Calu3 (cell line): ENCODE data around the gene MBD2. TPM values are rescaled to one million over a fixed set of nuclear protein-coding genes. Genes with fewer than 3 reads are reported as not detected.

Source experiments
- BruUV-seq: library from RNA; stranded (reverse); fragments of 400-500 nt; replicated peaks from 2 replicates; lab custom pipeline; 2021; lab: Mats Ljungman, UMichigan
- CTCF ChIA-PET: fragments of 300-600 bp; sonication (Branson Sonifier 250); formaldehyde crosslinking; loops from one replicate; lab custom pipeline; 2022; ENCODE audit warnings: antibody characterized with exemption; lab: Charles Lee
- DNase-seq: peaks from one replicate; pipeline ENCODE4 v3.0.0; 2022
- H3K27ac Mint-ChIP-seq: one replicate; pipeline ENCODE4 v1.8.0; 2022; ENCODE audit warnings: mixed read lengths; ENCODE audit not compliant: unreplicated experiment
- H3K27me3 Mint-ChIP-seq: one replicate; pipeline ENCODE4 v1.8.0; 2022; ENCODE audit warnings: mixed read lengths; ENCODE audit not compliant: unreplicated experiment
- H3K36me3 Mint-ChIP-seq: one replicate; pipeline ENCODE4 v1.8.0; 2022; ENCODE audit warnings: mild to moderate bottlenecking, moderate library complexity, mixed read lengths; ENCODE audit not compliant: insufficient read depth, unreplicated experiment
- H3K4me1 Mint-ChIP-seq: one replicate; pipeline ENCODE4 v1.8.0; 2022; ENCODE audit warnings: mild to moderate bottlenecking, low read depth, mixed read lengths; ENCODE audit not compliant: unreplicated experiment
- H3K4me3 Mint-ChIP-seq: one replicate; pipeline ENCODE4 v1.8.0; 2022; ENCODE audit warnings: mild to moderate bottlenecking, low read depth, moderate library complexity, mixed read lengths; ENCODE audit not compliant: unreplicated experiment
- H3K9me3 Mint-ChIP-seq: one replicate; pipeline ENCODE4 v1.8.0; 2022; ENCODE audit warnings: low read depth, mixed read lengths; ENCODE audit not compliant: unreplicated experiment
- intact Hi-C: fragments of 100-400 bp; cut with micrococcal nuclease; formaldehyde crosslinking; loops from one replicate; pipeline ENCODE4 v1.10.0; 2022; ENCODE audit not compliant: unreplicated experiment
- total RNA-seq: library from RNA; stranded (reverse); gene quantifications from 2 replicates; pipeline ENCODE4 v1.2.3, GENCODE V29; 2022
- TF ChIP-seq, protein P1 (sequence below): fragments of 200-600 bp; IDR thresholded peaks from one replicate; pipeline ENCODE4 v1.8.0; 2022; ENCODE audit warnings: antibody characterized with exemption; ENCODE audit not compliant: unreplicated experiment

Gene MBD2
- total RNA-seq, 1 experiment from 2014 or later: 106 TPM

- Mint-ChIP-seq H3K4me1 (no peaks in the 10 kb centered on the region), H3K4me3 (no peak overlapping the region), H3K36me3 (no peaks in the 10 kb centered on the region), H3K27ac (no peak overlapping the region), H3K9me3 (no peaks in the 10 kb centered on the region), H3K27me3 (no peaks in the 10 kb centered on the region)
- TF ChIP-seq, protein P1, sequence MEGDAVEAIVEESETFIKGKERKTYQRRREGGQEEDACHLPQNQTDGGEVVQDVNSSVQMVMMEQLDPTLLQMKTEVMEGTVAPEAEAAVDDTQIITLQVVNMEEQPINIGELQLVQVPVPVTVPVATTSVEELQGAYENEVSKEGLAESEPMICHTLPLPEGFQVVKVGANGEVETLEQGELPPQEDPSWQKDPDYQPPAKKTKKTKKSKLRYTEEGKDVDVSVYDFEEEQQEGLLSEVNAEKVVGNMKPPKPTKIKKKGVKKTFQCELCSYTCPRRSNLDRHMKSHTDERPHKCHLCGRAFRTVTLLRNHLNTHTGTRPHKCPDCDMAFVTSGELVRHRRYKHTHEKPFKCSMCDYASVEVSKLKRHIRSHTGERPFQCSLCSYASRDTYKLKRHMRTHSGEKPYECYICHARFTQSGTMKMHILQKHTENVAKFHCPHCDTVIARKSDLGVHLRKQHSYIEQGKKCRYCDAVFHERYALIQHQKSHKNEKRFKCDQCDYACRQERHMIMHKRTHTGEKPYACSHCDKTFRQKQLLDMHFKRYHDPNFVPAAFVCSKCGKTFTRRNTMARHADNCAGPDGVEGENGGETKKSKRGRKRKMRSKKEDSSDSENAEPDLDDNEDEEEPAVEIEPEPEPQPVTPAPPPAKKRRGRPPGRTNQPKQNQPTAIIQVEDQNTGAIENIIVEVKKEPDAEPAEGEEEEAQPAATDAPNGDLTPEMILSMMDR: no peak
- CTCF ChIA-PET: interaction anchor here (1.4 kb wide), 1 partner anchor 210 kb away, joined by 4 read pairs; no protein-coding TSS in a partner anchor
- BruUV-seq: no TSS peak
- no peak for DNase-seq
- intact Hi-C loops: loop anchor here (2.0 kb wide), 2 partner anchors 209 to 549 kb away; no protein-coding TSS in a partner anchor
Measured at GRCh38 chr18:54117853-54118773, 106.4 kb downstream of the MBD2 start.

- H3K4me3 Mint-ChIP-seq: no peak overlapping the region
- no peak overlapping the region for H3K27ac Mint-ChIP-seq
- CTCF ChIA-PET: no interaction called here
- TF ChIP-seq, protein P1: no peak
- no peak for DNase-seq
- H3K27me3 Mint-ChIP-seq: no peaks in the 10 kb centered on the region
- no peaks in the 10 kb centered on the region for H3K36me3 Mint-ChIP-seq
- no peaks in the 10 kb centered on the region for H3K4me1 Mint-ChIP-seq
- BruUV-seq: no TSS peak
- H3K9me3 Mint-ChIP-seq: peaks cover 4% of the 10 kb centered on the region
- intact Hi-C loops: no loop called here
Measured at GRCh38 chr18:54116541-54117257, 107.8 kb downstream of the MBD2 start.

GRCh38 chr18:54112356-54112755 is 112.1 kb downstream of the MBD2 start:
- intact Hi-C loops: no loop called here
- CTCF ChIA-PET: no interaction called here
- Mint-ChIP-seq H3K27me3 (no peaks in the 10 kb centered on the region), H3K36me3 (no peaks in the 10 kb centered on the region), H3K27ac (no peak overlapping the region), H3K4me1 (no peaks in the 10 kb centered on the region), H3K9me3 (peaks cover 7% of the 10 kb centered on the region), H3K4me3 (no peak overlapping the region)
- BruUV-seq: no TSS peak
- TF ChIP-seq, protein P1: no peak
- no peak for DNase-seq

DNA sequence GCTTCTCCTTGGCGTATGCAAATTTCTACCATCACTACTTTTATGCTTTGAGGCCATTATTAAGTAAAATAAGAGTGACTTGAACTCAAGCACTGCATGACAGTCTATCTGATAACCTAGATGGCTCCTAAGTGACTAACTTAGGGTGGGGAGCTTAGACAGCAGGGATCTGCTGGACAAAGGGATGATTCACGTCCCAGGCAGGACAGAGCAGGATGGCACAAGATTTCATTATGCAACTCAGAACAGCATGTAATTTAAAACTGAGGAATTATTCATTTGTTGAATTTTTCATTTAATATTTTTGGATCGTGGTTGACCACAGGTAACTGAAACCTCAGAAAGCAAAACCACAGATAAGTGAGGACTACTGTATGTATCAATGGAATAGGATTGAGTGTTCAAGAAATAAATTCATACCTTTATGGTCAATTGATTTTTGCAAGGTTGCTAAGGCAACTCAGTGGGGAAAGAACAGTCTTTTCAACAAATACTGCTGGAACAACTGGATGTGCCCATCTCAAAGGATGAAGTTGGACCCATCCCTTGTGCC is 115.3 kb downstream of the MBD2 start:
- Mint-ChIP-seq H3K27me3 (no peaks in the 10 kb centered on the region), H3K27ac (no peak overlapping the region), H3K9me3 (peaks cover 7% of the 10 kb centered on the region), H3K4me3 (no peak overlapping the region), H3K36me3 (no peaks in the 10 kb centered on the region), H3K4me1 (no peaks in the 10 kb centered on the region)
- intact Hi-C loops: no loop called here
- DNase-seq: no peak
- TF ChIP-seq, protein P1: no peak
- CTCF ChIA-PET: no interaction called here
- BruUV-seq: no TSS peak
